ENCODE measurements around the gene BCAM.

Gene BCAM

DNA sequence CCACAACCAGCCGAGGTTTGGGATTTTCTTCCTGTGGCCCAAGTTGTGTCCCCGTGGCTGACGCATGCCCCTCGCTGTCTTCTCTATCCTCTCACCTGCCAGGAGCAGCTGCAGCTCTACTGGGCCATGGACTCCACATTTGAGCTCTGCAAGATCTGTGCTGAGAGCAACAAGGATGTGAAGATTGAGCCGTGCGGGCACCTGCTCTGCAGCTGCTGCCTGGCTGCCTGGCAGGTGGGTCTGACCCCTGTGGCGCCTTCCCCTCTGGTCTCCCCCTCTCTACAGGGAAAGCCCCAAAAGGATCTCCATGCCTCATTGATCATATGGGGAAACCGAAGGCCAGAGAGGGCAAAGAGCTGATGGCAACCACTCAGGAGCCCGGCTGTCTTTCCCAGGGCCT, 16.6 kb upstream of the BCAM start:
- DNase-seq (ENCODE audit: low spot score), result no peak

DNA sequence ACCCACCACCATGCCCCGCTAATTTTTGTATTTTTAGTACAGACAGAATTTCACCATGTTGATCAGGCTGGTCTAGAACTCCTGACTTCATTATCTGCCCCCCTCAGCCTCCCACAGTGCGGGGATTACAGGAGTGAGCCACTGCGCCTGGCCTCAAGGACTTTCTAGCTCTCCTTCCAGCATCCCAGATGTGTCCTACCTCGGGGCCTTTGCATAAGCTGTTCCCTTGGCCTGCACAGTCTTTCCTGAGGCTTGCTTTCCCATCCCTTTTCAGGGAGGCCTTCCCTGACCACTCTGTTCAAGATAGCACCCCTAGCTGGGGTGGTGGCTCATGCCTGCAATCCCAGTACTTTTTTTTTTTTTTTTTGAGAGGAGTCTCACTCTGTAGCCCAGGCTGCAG, 14.3 kb upstream of the BCAM start:
- no peak for DNase-seq (ENCODE audit: low spot score)

GRCh38 chr19:44795398-44795987, 13.4 kb upstream of the BCAM start:
- DNase-seq (ENCODE audit: low spot score), result no peak

GRCh38 chr19:44796701-44797115, 12.2 kb upstream of the BCAM start:
- DNase-seq (ENCODE audit: low spot score), result no peak

- no peak for DNase-seq (ENCODE audit: low spot score)
Observed at GRCh38 chr19:44799627-44800346, 9.1 kb upstream of the BCAM start.

DNA sequence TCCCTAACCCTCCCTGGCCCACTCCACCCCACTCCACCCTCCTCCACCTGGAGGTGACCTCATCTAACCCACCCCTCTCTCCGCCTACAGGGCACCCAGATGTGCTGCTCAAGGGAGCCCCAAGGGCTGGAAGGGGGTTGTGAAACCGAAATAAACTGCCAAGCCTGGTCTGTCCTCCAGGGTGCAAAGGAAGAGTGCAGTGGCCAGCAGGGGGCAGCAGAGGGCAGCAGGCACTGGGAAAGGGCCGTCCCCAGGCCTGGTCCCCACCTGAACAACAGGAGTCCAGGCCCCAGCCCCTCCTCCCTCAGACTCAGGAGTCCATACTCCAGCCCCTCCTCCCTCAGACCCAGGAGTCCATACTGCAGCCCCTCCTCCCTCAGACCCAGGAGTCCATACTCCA, 8.4 kb upstream of the BCAM start:
- peak; percentile 12 for DNase-seq (ENCODE audit: low spot score)

GRCh38 chr19:44803442-44804428, 5.2 kb upstream of the BCAM start:
- no peak for DNase-seq (ENCODE audit: low spot score)

DNA sequence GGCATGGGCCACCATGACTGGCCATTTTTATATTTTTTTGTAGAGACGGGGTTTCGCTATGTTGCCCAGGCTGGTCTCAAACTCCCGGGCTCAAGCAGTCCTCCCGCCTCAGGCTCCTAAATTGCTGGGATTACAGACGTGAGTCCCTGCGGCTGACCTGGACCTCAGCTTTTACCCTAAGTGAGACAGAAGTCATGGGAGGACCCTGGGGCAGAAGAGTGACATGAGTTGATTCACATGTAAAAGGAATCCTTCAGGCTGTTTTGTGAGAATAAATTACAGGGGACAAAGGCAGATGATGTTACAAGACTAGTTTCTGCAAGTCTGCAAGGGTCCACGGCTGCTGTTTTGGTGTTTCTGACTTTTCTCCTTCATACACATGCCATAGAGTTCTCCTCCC, 2.6 kb upstream of the BCAM start:
- DNase-seq (ENCODE audit: low spot score), result no peak

- no peak for DNase-seq (ENCODE audit: low spot score)
Observed at GRCh38 chr19:44807162-44807561, 1.7 kb upstream of the BCAM start.

- no peak for DNase-seq (ENCODE audit: low spot score)
Observed at GRCh38 chr19:44807652-44808462, 1.0 kb upstream of the BCAM start.

- no peak for DNase-seq (ENCODE audit: low spot score)
Observed at GRCh38 chr19:44809577-44810233, 802 bp downstream of the BCAM start.

DNA sequence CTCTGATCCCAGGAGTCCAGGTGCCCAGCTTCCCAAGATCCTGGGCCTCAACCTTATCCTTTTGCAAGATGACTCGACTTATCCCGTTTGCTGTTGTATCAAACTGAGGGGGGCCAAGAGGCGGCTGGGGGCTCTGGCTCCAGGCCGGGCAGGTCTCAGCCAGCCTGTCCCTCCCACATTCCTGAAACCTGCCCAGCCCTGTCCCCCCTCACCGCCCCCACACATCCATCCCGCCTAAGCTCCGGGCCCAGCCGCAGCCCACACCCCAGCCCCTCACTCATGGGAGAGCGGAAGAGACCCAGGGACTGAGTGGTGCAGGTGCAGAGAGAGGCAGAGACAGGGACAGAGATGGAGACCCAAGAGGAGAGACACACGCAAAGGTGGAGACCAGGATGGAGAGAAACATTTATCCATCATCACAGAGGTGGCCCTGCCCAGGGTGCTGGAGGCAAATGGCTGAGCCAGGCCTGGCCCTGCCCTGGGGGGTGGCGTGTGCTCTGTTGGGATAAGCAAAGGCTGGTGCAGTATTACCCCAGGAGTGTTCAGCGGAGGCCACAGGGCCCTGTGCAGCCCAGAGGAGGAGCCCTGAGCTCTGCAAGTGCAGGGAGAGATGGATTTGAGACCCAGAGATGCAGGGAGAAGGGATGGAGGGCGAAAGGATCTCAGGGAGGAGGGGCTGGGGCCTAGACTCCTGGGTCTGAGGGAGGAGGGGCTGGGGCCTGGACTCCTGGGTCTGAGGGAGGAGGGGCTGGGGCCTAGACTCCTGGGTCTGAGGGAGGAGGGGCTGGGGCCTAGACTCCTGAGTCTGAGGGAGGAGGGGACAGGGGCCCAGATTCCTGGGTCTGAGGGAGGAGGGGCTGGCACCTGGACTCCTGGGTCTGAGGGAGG, 1.6 kb downstream of the BCAM start:
- DNase-seq (ENCODE audit: low spot score), result no peak

DNA sequence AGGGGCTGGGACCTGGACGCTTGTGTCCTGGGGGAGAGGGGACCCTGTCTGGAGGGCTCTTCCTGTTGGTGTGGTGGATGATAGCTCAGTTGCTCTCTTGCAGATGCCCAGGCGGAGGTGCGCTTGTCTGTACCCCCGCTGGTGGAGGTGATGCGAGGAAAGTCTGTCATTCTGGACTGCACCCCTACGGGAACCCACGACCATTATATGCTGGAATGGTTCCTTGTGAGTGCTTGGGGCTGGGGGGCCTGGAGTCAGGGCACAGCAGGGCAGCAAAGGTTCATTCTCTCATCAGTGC, 2.2 kb downstream of the BCAM start:
- no peak for DNase-seq (ENCODE audit: low spot score)

DNA sequence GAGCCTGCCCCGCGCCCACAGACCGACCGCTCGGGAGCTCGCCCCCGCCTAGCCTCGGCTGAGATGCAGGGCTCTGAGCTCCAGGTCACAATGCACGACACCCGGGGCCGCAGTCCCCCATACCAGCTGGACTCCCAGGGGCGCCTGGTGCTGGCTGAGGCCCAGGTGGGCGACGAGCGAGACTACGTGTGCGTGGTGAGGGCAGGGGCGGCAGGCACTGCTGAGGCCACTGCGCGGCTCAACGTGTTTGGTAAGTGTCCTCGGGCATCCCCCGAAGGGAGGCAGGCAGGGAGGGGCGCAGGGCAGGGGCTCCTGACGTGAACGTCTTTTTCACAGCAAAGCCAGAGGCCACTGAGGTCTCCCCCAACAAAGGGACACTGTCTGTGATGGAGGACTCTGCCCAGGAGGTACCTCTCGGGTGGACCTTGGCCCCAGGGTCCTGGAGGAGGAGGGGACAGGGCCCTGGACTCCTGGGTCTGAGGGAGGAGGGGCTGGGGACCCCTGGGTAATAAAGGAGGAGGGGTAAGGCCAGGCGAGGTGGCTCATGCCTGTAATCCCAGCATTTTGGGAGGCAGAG, 3.3 kb downstream of the BCAM start:
- DNase-seq (ENCODE audit: low spot score), result no peak

DNA sequence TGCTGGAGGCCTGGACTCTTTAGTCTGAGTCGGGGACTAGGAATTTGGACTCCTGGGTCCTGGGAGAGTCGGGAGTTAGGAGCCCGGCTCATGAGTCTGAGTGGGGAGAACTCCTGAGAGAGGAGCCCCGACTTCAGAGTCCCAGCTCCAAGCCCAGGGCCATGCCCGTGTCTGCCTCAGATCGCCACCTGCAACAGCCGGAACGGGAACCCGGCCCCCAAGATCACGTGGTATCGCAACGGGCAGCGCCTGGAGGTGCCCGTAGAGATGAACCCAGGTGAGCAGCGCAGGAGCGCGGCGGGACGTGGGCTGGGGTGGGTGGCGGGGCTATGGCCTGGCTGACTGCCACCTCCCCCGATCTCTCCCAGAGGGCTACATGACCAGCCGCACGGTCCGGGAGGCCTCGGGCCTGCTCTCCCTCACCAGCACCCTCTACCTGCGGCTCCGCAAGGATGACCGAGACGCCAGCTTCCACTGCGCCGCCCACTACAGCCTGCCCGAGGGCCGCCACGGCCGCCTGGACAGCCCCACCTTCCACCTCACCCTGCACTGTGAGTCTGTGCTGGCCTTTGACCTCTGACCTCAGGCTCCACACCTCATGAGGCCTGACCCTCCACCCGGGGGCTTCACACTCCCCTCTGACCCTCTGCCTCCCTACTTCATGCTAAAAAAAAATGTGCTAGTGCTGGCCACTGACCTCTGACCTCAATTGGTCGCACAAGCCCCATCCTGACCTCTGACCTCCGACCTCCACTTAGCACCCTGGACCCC, 4.4 kb downstream of the BCAM start:
- no peak for DNase-seq (ENCODE audit: low spot score)

GRCh38 chr19:44813841-44814470, 5.1 kb downstream of the BCAM start:
- no peak for DNase-seq (ENCODE audit: low spot score)

GRCh38 chr19:44814517-44814916, 5.6 kb downstream of the BCAM start:
- DNase-seq (ENCODE audit: low spot score), result no peak

GRCh38 chr19:44816301-44816700, 7.4 kb downstream of the BCAM start:
- no peak for DNase-seq (ENCODE audit: low spot score)

All from putamen (tissue), 1 donor.